ENCODE results near the gene SPOP.

GRCh38 chr17:49600949-49601348, 76.9 kb downstream of the SPOP start:
- TF ChIP-seq, protein P1, sequence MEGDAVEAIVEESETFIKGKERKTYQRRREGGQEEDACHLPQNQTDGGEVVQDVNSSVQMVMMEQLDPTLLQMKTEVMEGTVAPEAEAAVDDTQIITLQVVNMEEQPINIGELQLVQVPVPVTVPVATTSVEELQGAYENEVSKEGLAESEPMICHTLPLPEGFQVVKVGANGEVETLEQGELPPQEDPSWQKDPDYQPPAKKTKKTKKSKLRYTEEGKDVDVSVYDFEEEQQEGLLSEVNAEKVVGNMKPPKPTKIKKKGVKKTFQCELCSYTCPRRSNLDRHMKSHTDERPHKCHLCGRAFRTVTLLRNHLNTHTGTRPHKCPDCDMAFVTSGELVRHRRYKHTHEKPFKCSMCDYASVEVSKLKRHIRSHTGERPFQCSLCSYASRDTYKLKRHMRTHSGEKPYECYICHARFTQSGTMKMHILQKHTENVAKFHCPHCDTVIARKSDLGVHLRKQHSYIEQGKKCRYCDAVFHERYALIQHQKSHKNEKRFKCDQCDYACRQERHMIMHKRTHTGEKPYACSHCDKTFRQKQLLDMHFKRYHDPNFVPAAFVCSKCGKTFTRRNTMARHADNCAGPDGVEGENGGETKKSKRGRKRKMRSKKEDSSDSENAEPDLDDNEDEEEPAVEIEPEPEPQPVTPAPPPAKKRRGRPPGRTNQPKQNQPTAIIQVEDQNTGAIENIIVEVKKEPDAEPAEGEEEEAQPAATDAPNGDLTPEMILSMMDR (IDR thresholded peaks at IDR 0.05) = no peak
- TF ChIP-seq EP300 (IDR thresholded peaks at IDR 0.05) = no peak
